Upper lobe of left lung (tissue), 4 donors: ENCODE measurements around the gene ADAMTS16.

Experiments used
- POLR2A ChIP-seq, 4 donors: fragments of 450-650 bp; IDR thresholded peaks; one replicate each; pipeline ENCODE4 v1.5.1; 2016 to 2017; ENCODE audit warnings: antibody characterized with exemption in 4 of 4, mild to moderate bottlenecking in 2 of 4
- POLR2AphosphoS5 ChIP-seq, 2 donors: sonication (generic); formaldehyde crosslinking; IDR thresholded peaks; one replicate each; pipeline ENCODE4 v1.5.1; 2017; ENCODE audit warnings: antibody characterized with exemption in 2 of 2
- TF ChIP-seq, protein P1 (sequence below), 6 experiments: fragments of 450-650 bp in 4 of 6; fragments of 200-600 bp in 2 of 6; sonication (generic) in 2 of 6; IDR thresholded peaks; one replicate each; pipeline ENCODE4 v1.5.1; 2016 to 2019; ENCODE audit warnings: antibody characterized with exemption in 6 of 6

DNA sequence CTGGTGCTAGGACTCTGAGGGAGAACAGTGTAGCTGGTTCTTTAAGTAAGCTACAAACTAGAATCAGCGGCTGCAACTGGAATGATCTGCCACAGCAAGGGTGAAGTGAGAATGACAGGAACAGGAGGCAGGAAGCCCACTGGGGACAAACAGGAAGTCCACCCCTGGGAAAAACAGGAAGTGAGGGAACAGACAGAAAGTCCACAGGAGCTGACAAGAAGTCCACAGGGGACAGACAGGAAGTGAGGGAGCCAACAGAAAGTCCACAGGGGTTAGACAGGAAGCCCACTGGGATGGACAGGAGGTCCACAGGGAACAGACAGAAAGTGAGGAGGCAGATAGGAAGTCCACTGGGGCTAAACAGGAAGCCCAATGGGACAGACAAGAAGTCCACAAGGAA, 15.5 kb downstream of the ADAMTS16 start:
- TF ChIP-seq, protein P1, sequence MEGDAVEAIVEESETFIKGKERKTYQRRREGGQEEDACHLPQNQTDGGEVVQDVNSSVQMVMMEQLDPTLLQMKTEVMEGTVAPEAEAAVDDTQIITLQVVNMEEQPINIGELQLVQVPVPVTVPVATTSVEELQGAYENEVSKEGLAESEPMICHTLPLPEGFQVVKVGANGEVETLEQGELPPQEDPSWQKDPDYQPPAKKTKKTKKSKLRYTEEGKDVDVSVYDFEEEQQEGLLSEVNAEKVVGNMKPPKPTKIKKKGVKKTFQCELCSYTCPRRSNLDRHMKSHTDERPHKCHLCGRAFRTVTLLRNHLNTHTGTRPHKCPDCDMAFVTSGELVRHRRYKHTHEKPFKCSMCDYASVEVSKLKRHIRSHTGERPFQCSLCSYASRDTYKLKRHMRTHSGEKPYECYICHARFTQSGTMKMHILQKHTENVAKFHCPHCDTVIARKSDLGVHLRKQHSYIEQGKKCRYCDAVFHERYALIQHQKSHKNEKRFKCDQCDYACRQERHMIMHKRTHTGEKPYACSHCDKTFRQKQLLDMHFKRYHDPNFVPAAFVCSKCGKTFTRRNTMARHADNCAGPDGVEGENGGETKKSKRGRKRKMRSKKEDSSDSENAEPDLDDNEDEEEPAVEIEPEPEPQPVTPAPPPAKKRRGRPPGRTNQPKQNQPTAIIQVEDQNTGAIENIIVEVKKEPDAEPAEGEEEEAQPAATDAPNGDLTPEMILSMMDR (IDR thresholded peaks at IDR 0.05): no peak
- TF ChIP-seq POLR2AphosphoS5 (IDR thresholded peaks at IDR 0.05) (no peak), POLR2A (IDR thresholded peaks at IDR 0.05) (no peak)
